ENCODE measurements around the gene CNTN6. TPM values are rescaled to one million over a fixed set of nuclear protein-coding genes. Genes with fewer than 3 reads are reported as not detected.
A peak's percentile ranks its signal among the peaks of the same experiment; 100 is the strongest.

Gene CNTN6
- total RNA-seq, 1 experiment from 2014 or later = not detected

- no peak for TF ChIP-seq SIN3A (IDR thresholded peaks at IDR 0.05; ENCODE audit: borderline replicate concordance, insufficient read depth, low read depth, low read length)
- no peak for TF ChIP-seq TCF7L2 (IDR thresholded peaks at IDR 0.05; ENCODE audit: low read depth, low read length)
- ATAC-seq (no peak), DNase-seq (ENCODE audit: low read depth, low spot score) (no peak)
- Histone ChIP-seq H3K27me3 (ENCODE audit: control insufficient read depth, insufficient read depth, low read length) (no peaks in the 10 kb centered on the region), H3K4me1 (ENCODE audit: control insufficient read depth, insufficient read depth, low read length) (no peaks in the 10 kb centered on the region), H3K4me3 (ENCODE audit: low read depth in 2 of 2, low read length in 2 of 2) (no peak overlapping the region), H3K9me3 (ENCODE audit: control insufficient read depth, insufficient read depth, low read depth, low read length) (no peaks in the 10 kb centered on the region), H3K27ac (ENCODE audit: low read length) (no peak overlapping the region), H3K36me3 (ENCODE audit: control insufficient read depth, insufficient read depth, low read length) (no peaks in the 10 kb centered on the region)
- intact Hi-C loops (cut with micrococcal nuclease; ENCODE audit: unreplicated experiment) (no loop called here), in situ Hi-C loops (cut with HindIII; ENCODE audit: low pct_unique_long_range_greater_than_20kb, low sequenced_read_pairs) (no loop called here)
- BruUV-seq (replicated peaks) = no TSS peak
- POLR2A ChIA-PET = no interaction called here
- CTCF ChIA-PET = no interaction called here
Observed at GRCh38 chr3:1269808-1270207, 177.0 kb downstream of the CNTN6 start.

GRCh38 chr3:1272546-1273265 lies 179.9 kb downstream of the CNTN6 start:
- ATAC-seq (no peak), DNase-seq (ENCODE audit: low read depth, low spot score) (no peak)
- intact Hi-C loops (cut with micrococcal nuclease; ENCODE audit: unreplicated experiment) = no loop called here
- Histone ChIP-seq H3K36me3 (ENCODE audit: control insufficient read depth, insufficient read depth, low read length) (no peaks in the 10 kb centered on the region), H3K4me1 (ENCODE audit: control insufficient read depth, insufficient read depth, low read length) (no peaks in the 10 kb centered on the region), H3K27me3 (ENCODE audit: control insufficient read depth, insufficient read depth, low read length) (no peaks in the 10 kb centered on the region), H3K4me3 (ENCODE audit: low read depth in 2 of 2, low read length in 2 of 2) (no peak overlapping the region), H3K9me3 (ENCODE audit: control insufficient read depth, insufficient read depth, low read depth, low read length) (no peaks in the 10 kb centered on the region), H3K27ac (ENCODE audit: low read length) (no peak overlapping the region)
- POLR2A ChIA-PET = no interaction called here
- TF ChIP-seq SIN3A (IDR thresholded peaks at IDR 0.05; ENCODE audit: borderline replicate concordance, insufficient read depth, low read depth, low read length) (no peak), TCF7L2 (IDR thresholded peaks at IDR 0.05; ENCODE audit: low read depth, low read length) (no peak), POLR2AphosphoS5 (IDR thresholded peaks at IDR 0.05; ENCODE audit: low read depth, low read length) (no peak), REST (IDR thresholded peaks at IDR 0.05; ENCODE audit: insufficient read depth in 1 of 2, low read depth in 2 of 2, low read length in 1 of 2) (no peak), CTCF (IDR thresholded peaks at IDR 0.05) (no peak)
- CTCF ChIA-PET = no interaction called here
- in situ Hi-C loops (cut with HindIII; ENCODE audit: low pct_unique_long_range_greater_than_20kb, low sequenced_read_pairs) = no loop called here
- BruUV-seq (replicated peaks) = no TSS peak

- ATAC-seq (no peak), DNase-seq (ENCODE audit: low read depth, low spot score) (no peak)
- ChIA-PET POLR2A (no interaction called here), CTCF (no interaction called here)
- H3K9me3 ChIP-seq (ENCODE audit: control insufficient read depth, insufficient read depth, low read depth, low read length) = no peaks in the 10 kb centered on the region
- H3K27me3 ChIP-seq (ENCODE audit: control insufficient read depth, insufficient read depth, low read length) = no peaks in the 10 kb centered on the region
- in situ Hi-C loops (cut with HindIII; ENCODE audit: low pct_unique_long_range_greater_than_20kb, low sequenced_read_pairs) (no loop called here), intact Hi-C loops (cut with micrococcal nuclease; ENCODE audit: unreplicated experiment) (no loop called here)
- H3K4me3 ChIP-seq (ENCODE audit: low read depth in 2 of 2, low read length in 2 of 2) = no peak overlapping the region
- H3K27ac ChIP-seq (ENCODE audit: low read length) = no peak overlapping the region
- no TSS peak for BruUV-seq (replicated peaks)
- no peaks in the 10 kb centered on the region for H3K36me3 ChIP-seq (ENCODE audit: control insufficient read depth, insufficient read depth, low read length)
- TF ChIP-seq CTCF (IDR thresholded peaks at IDR 0.05) (peak; percentile 21; the same call in 1 of the 2 replicates), POLR2AphosphoS5 (IDR thresholded peaks at IDR 0.05; ENCODE audit: low read depth, low read length) (no peak)
- no peaks in the 10 kb centered on the region for H3K4me1 ChIP-seq (ENCODE audit: control insufficient read depth, insufficient read depth, low read length)
Observed at GRCh38 chr3:1275495-1275894, 182.7 kb downstream of the CNTN6 start.

Measured in Panc1 (cell line).